H1 (cell line): ENCODE measurements around the gene CNTF. TPM values are rescaled to one million over a fixed set of nuclear protein-coding genes. Genes with fewer than 3 reads are reported as not detected.

Experiments used
- CTCF ChIA-PET: fragments of 300-600 bp; sonication (Branson Sonifier 250); formaldehyde crosslinking; loops from one replicate; lab custom pipeline; 2021; ENCODE audit not compliant: partially characterized antibody; lab: Charles Lee
- POLR2A ChIA-PET: fragments of 300-600 bp; sonication (Branson Sonifier 250); formaldehyde crosslinking; loops from one replicate; lab custom pipeline; 2021; ENCODE audit warnings: inconsistent platforms; ENCODE audit not compliant: partially characterized antibody; lab: Charles Lee
- DNase-seq, 2 experiments: peaks; one replicate each; pipeline versions ENCODE4 v3.0.0 to v3.0.0-alpha.2; 2010 to 2022; ENCODE audit warnings: low spot score in 2 of 2, low read depth in 1 of 2, mixed read lengths in 1 of 2
- FAIRE-seq: peaks from 2 replicates; lab custom pipeline; 2011; peaks lifted over from hg19 to GRCh38; lab: Jason Lieb, UNC
- H2AFZ ChIP-seq: 2 replicates; pipeline ENCODE4 v1.8.1; 2012; ENCODE audit warnings: low read length, inconsistent platforms
- H2AK5ac ChIP-seq: 2 replicates; pipeline ENCODE4 v1.6.1; 2013; ENCODE audit warnings: low read depth, low read length
- H2BK120ac ChIP-seq: replicated peaks from 2 replicates; pipeline ENCODE3; 2013; ENCODE audit warnings: low read depth, low read length, inconsistent platforms
- H2BK12ac ChIP-seq: 2 replicates; pipeline ENCODE4 v1.6.1; 2013; ENCODE audit warnings: low read depth, low read length
- H2BK15ac ChIP-seq: 2 replicates; pipeline ENCODE4 v1.6.1; 2013; ENCODE audit warnings: low read length
- H2BK20ac ChIP-seq: 2 replicates; pipeline ENCODE4 v1.6.1; 2013; ENCODE audit warnings: low read length
- H2BK5ac ChIP-seq: 2 replicates; pipeline ENCODE4 v1.6.1; 2013; ENCODE audit warnings: low read depth, low read length
- H3K14ac ChIP-seq: 2 replicates; pipeline ENCODE4 v1.6.1; 2013; ENCODE audit warnings: inconsistent platforms; ENCODE audit not compliant: insufficient read length
- H3K18ac ChIP-seq: 2 replicates; pipeline ENCODE4 v1.6.1; 2013; ENCODE audit warnings: low read length; ENCODE audit errors: extremely low read depth
- H3K23ac ChIP-seq: 2 replicates; pipeline ENCODE4 v1.6.1; 2013; ENCODE audit warnings: inconsistent platforms; ENCODE audit not compliant: insufficient read length
- H3K23me2 ChIP-seq: 2 replicates; pipeline ENCODE4 v1.6.1; 2013; ENCODE audit warnings: low read depth, low read length
- H3K27ac ChIP-seq: 2 replicates; pipeline ENCODE4 v1.6.1; 2011; ENCODE audit warnings: low read depth, low read length, inconsistent platforms
- H3K27me3 ChIP-seq, 4 experiments: replicated peaks in 1 of 4; 1 replicate in 1 of 4; 2 replicates in 3 of 4; pipeline versions ENCODE4 v1.6.1 to v1.8.1; 2011 to 2013; ENCODE audit warnings: low read length in 3 of 4, mild to moderate bottlenecking in 3 of 4, inconsistent platforms in 2 of 4, mixed read lengths in 2 of 4, moderate library complexity in 1 of 4; ENCODE audit not compliant: control insufficient read depth in 3 of 4, insufficient read depth in 3 of 4; ENCODE audit errors: extremely low read depth in 1 of 4
- H3K36me3 ChIP-seq, 4 experiments: 2 replicates each; pipeline versions ENCODE4 v1.6.1 to v1.8.1; 2011 to 2013; ENCODE audit warnings: mild to moderate bottlenecking in 4 of 4, low read length in 3 of 4, moderate library complexity in 2 of 4, control low read depth in 1 of 4, inconsistent platforms in 1 of 4; ENCODE audit not compliant: insufficient read depth in 4 of 4, control insufficient read depth in 2 of 4
- H3K4ac ChIP-seq: replicated peaks from 2 replicates; pipeline ENCODE3; 2013; ENCODE audit warnings: low read length, low read depth, mixed read lengths, inconsistent platforms; ENCODE audit not compliant: insufficient read length
- H3K4me1 ChIP-seq, 4 experiments: replicated peaks in 1 of 4; 1 replicate in 1 of 4; 2 replicates in 3 of 4; pipeline versions ENCODE4 v1.6.1 to v1.8.1; 2011 to 2013; ENCODE audit warnings: low read length in 3 of 4, inconsistent platforms in 2 of 4, mixed read lengths in 1 of 4; ENCODE audit not compliant: insufficient read depth in 4 of 4, control insufficient read depth in 3 of 4
- H3K4me2 ChIP-seq, 2 experiments: 2 replicates each; pipeline versions ENCODE4 v1.6.1 to v1.8.1; 2011 to 2013; ENCODE audit warnings: low read depth in 2 of 2, low read length in 2 of 2, control low read depth in 1 of 2, inconsistent platforms in 1 of 2, mild to moderate bottlenecking in 1 of 2; ENCODE audit not compliant: insufficient read depth in 1 of 2
- H3K4me3 ChIP-seq, 4 experiments: fragments of 200-600, 300-600 bp in 1 of 4; sonication (generic), shearing (Covaris generic), sonication (Bioruptor Twin) in 1 of 4; 2 replicates each; pipeline versions ENCODE4 v1.5.1 to v1.8.1; 2011 to 2016; ENCODE audit warnings: low read length in 4 of 4, low read depth in 3 of 4, control low read depth in 2 of 4, inconsistent platforms in 2 of 4, mild to moderate bottlenecking in 2 of 4, mixed read lengths in 1 of 4, moderate library complexity in 1 of 4; ENCODE audit not compliant: insufficient read depth in 2 of 4; ENCODE audit errors: extremely low read depth in 1 of 4
- H3K56ac ChIP-seq: replicated peaks from 2 replicates; pipeline ENCODE3; 2013; ENCODE audit warnings: low read depth, mild to moderate bottlenecking, mixed read lengths, low read length, inconsistent platforms; ENCODE audit not compliant: insufficient read length
- H3K79me1 ChIP-seq: 2 replicates; pipeline ENCODE4 v1.6.1; 2013; ENCODE audit warnings: low read depth, low read length, control low read depth
- H3K79me2 ChIP-seq, 2 experiments: 2 replicates each; pipeline versions ENCODE4 v1.6.1 to v1.8.1; 2012 to 2013; ENCODE audit warnings: low read length in 2 of 2, mild to moderate bottlenecking in 2 of 2, inconsistent platforms in 1 of 2; ENCODE audit not compliant: insufficient read depth in 2 of 2, control insufficient read depth in 1 of 2
- H3K9ac ChIP-seq, 4 experiments: replicated peaks in 1 of 4; 1 replicate in 1 of 4; 2 replicates in 3 of 4; pipeline versions ENCODE4 v1.6.1 to v1.8.1; 2011 to 2013; ENCODE audit warnings: low read depth in 3 of 4, low read length in 3 of 4, control low read depth in 2 of 4, mild to moderate bottlenecking in 2 of 4, moderate library complexity in 2 of 4, inconsistent platforms in 1 of 4; ENCODE audit errors: extremely low read depth in 1 of 4
- H3K9me3 ChIP-seq, 2 experiments: 2 replicates each; pipeline versions ENCODE4 v1.6.1 to v1.8.1; 2012 to 2013; ENCODE audit warnings: mild to moderate bottlenecking in 2 of 2, moderate library complexity in 2 of 2, control low read depth in 1 of 2, inconsistent platforms in 1 of 2, low read depth in 1 of 2, low read length in 1 of 2, mixed read lengths in 1 of 2; ENCODE audit not compliant: insufficient read depth in 2 of 2
- H4K20me1 ChIP-seq, 2 experiments: replicated peaks in 1 of 2; 2 replicates each; pipeline versions ENCODE3 to v1.8.1; 2011 to 2013; ENCODE audit warnings: inconsistent platforms in 2 of 2, low read length in 2 of 2, mild to moderate bottlenecking in 1 of 2; ENCODE audit not compliant: insufficient read depth in 2 of 2, control insufficient read depth in 1 of 2
- H4K5ac ChIP-seq: 2 replicates; pipeline ENCODE4 v1.6.1; 2013; ENCODE audit warnings: low read length, low read depth, mixed read lengths, inconsistent platforms; ENCODE audit not compliant: insufficient read length
- H4K8ac ChIP-seq: 2 replicates; pipeline ENCODE4 v1.8.0; 2013; ENCODE audit warnings: mild to moderate bottlenecking, moderate library complexity, low read length, inconsistent platforms; ENCODE audit not compliant: insufficient read depth; ENCODE audit errors: extremely low read depth
- H4K91ac ChIP-seq: replicated peaks from 2 replicates; pipeline ENCODE3; 2013; ENCODE audit warnings: low read length, mixed read lengths, inconsistent platforms; ENCODE audit not compliant: insufficient read length
- RAD21 ChIP-seq, 2 experiments: IDR thresholded peaks in 1 of 2; conservative IDR thresholded peaks in 1 of 2; 2 replicates each; pipeline ENCODE4 v1.6.1; 2011; ENCODE audit warnings: low read depth in 2 of 2, low read length in 2 of 2, improper control_type of control experiment in 1 of 2, inconsistent platforms in 1 of 2, mild to moderate bottlenecking in 1 of 2, moderate library complexity in 1 of 2
- WGBS, 2 experiments: shearing (Covaris generic) in 1 of 2; methylation state at CpG; one replicate each; pipeline versions ENCODE4 v1.1.6 to v1.1.7; 2013 to 2015; ENCODE audit warnings: low lambda C conversion rate in 2 of 2, mixed read lengths in 2 of 2, inconsistent platforms in 1 of 2, low coverage in 1 of 2, missing lambda C conversion rate in 1 of 2; ENCODE audit not compliant: insufficient replicate concordance in 2 of 2, insufficient coverage in 1 of 2, insufficient read length in 1 of 2; ENCODE audit errors: extremely low coverage in 1 of 2, missing lambda C conversion rate in 1 of 2; 5-methylcytosine and 5-hydroxymethylcytosine counted together
- polyA plus RNA-seq, 7 experiments: library from polyadenylated mRNA; depleted of rRNA in 3 of 7; stranded (reverse) in 5 of 7; unstranded in 2 of 7; fragments of >200 nt in 5 of 7; fragments of 200-250 nt in 2 of 7; gene quantifications; 1 replicate in 5 of 7; 2 replicates in 1 of 7; 4 replicates in 1 of 7; pipeline versions ENCODE4 v1.2.1 to v1.2.3, GENCODE V29; 2011 to 2013; ENCODE audit warnings: missing spikeins in 2 of 7, mixed read lengths in 2 of 7
- total RNA-seq: library from RNA; stranded (reverse); fragmentation: NEBNext Ultra II Directional; extraction: Animal tissue kit (Norgen Biotek cat#: 25700); gene quantifications from 2 replicates; pipeline ENCODE4 v1.2.1, GENCODE V29; 2021

CNTF gene
- total and polyA plus RNA-seq, 2 of the 8 experiments (the other 6 are each of a cell fraction or from before 2014, with no cell fraction given) = 0.41 to 1.5 TPM

DNA sequence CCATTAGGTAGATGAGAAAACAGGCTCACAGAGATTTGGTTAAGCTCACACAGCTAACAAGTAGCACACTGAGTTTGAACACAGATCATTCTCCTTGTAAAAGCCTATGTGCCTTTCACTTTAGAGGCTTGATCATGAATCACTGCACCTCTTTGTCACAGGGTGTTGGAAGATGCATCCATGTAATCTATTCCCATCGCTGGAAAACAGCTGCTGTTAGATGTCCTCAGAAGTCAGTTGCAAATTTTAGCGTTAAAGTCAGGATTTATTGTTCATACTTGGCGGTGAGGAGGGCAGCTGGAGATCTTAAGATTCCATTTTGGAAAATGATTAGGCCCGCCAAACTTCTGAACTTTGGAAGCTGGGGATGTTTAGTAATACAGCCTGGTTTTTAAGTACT is 2.6 kb downstream of the CNTF start:
- Histone ChIP-seq H4K8ac (no peak overlapping the region), H3K79me2 (no peaks in the 10 kb centered on the region), H3K4me2 (no peak overlapping the region), H3K4ac (no peak overlapping the region), H3K9me3 (no peaks in the 10 kb centered on the region), H4K91ac (no peak overlapping the region), H3K14ac (no peak overlapping the region), H2BK120ac (no peak overlapping the region)
- TF ChIP-seq RAD21 (IDR thresholded peaks at IDR 0.05 in 1 of 2, conservative IDR thresholded peaks at IDR 0.05 in 1 of 2; ENCODE audit: low read depth in 2 of 2, low read length in 2 of 2) = no peak
- TF ChIP-seq, all 59 proteins: peak for 0
- DNase-seq = no peak
- Histone ChIP-seq H3K79me1 (no peaks in the 10 kb centered on the region), H2AFZ (no peak overlapping the region), H4K20me1 (peaks cover 0 to 7% of the 10 kb centered on the region in 2 experiments), H3K18ac (no peak overlapping the region), H3K27ac (no peak overlapping the region), H2AK5ac (no peak overlapping the region), H3K4me3 (no peak overlapping the region), H3K56ac (no peak overlapping the region), H3K27me3 (no peaks in the 10 kb centered on the region), H3K4me1 (no peaks in the 10 kb centered on the region; a peak in 1 of 7 replicates), H2BK15ac (no peak overlapping the region), H2BK20ac (no peak overlapping the region), H2BK5ac (no peak overlapping the region), H3K23me2 (no peaks in the 10 kb centered on the region), H2BK12ac (no peak overlapping the region), H4K5ac (no peak overlapping the region), H3K9ac (no peak overlapping the region), H3K23ac (no peak overlapping the region), H3K36me3 (peaks cover 12 to 43% (median 21%) of the 10 kb centered on the region in 4 experiments)
- WGBS, 2 experiments = 89% methylated on average over 4 of the region's 4 CpGs; no CpG with 5 or more reads in 1 of the 2 experiments
- no peak for FAIRE-seq
- ChIA-PET POLR2A (interaction anchor here (1.3 kb wide), 1 partner anchor 11 kb away, joined by 3 read pairs; no protein-coding TSS in a partner anchor), CTCF (interaction anchor here (1.0 to 5.8 kb wide), 2 partner anchors 161 to 276 kb away, joined by 3 to 20 read pairs; no protein-coding TSS in a partner anchor)
